Fibroblast of peridontal ligament (primary cell): ENCODE results near the gene SHISAL1.
A peak's percentile ranks its signal among the peaks of the same experiment; 100 is the strongest.

Experiments used
- DNase-seq: peaks from one replicate; pipeline ENCODE4 v3.0.0-alpha.2; 2010; ENCODE audit errors: extremely low read depth

Gene SHISAL1

GRCh38 chr22:44312766-44313165 is at the start of gene SHISAL1:
Gene SHISAL1, minus strand, starts transcription at chr22:44312951. Its CDS starts 12,006 bp downstream, at chr22:44300945.
- DNase-seq, result no peak

- DNase-seq, result no peak
Observed at GRCh38 chr22:44361391-44362126, 48.8 kb upstream of the SHISAL1 start.

- DNase-seq, result peak; percentile 25
Observed at GRCh38 chr22:44360668-44361381, 48.1 kb upstream of the SHISAL1 start.

GRCh38 chr22:44360306-44360667 is 47.5 kb upstream of the SHISAL1 start:
- no peak for DNase-seq

GRCh38 chr22:44359496-44360110 is 46.9 kb upstream of the SHISAL1 start:
- no peak for DNase-seq

- DNase-seq, result no peak
Observed at GRCh38 chr22:44358709-44359440, 46.1 kb upstream of the SHISAL1 start.

GRCh38 chr22:44357966-44358465 is 45.3 kb upstream of the SHISAL1 start:
- peak; percentile 47 for DNase-seq

GRCh38 chr22:44357296-44357965 is 44.7 kb upstream of the SHISAL1 start:
- no peak for DNase-seq

GRCh38 chr22:44355716-44356070 is 42.9 kb upstream of the SHISAL1 start:
- DNase-seq, result no peak

- no peak for DNase-seq
Observed at GRCh38 chr22:44354288-44354687, 41.5 kb upstream of the SHISAL1 start.

- DNase-seq, result no peak
Observed at GRCh38 chr22:44353041-44353440, 40.3 kb upstream of the SHISAL1 start.

- DNase-seq, result no peak
Observed at GRCh38 chr22:44352378-44353035, 39.8 kb upstream of the SHISAL1 start.

- DNase-seq, result peak; percentile 87
Observed at GRCh38 chr22:44351685-44352377, 39.1 kb upstream of the SHISAL1 start.

- no peak for DNase-seq
Observed at GRCh38 chr22:44351037-44351436, 38.3 kb upstream of the SHISAL1 start.

GRCh38 chr22:44349594-44349993 is 36.8 kb upstream of the SHISAL1 start:
- DNase-seq, result no peak

GRCh38 chr22:44348971-44349560 is 36.3 kb upstream of the SHISAL1 start:
- DNase-seq, result no peak

GRCh38 chr22:44347549-44347948 is 34.8 kb upstream of the SHISAL1 start:
- DNase-seq, result no peak

GRCh38 chr22:44347080-44347479 is 34.3 kb upstream of the SHISAL1 start:
- no peak for DNase-seq

GRCh38 chr22:44345872-44346271 is 33.1 kb upstream of the SHISAL1 start:
- DNase-seq, result no peak

- no peak for DNase-seq
Observed at GRCh38 chr22:44344407-44344806, 31.7 kb upstream of the SHISAL1 start.
